CD14-positive monocyte (primary cell): Measurements from ENCODE around the gene GIMAP4. TPM values are rescaled to one million over a fixed set of nuclear protein-coding genes. Genes with fewer than 3 reads are reported as not detected.

ENCODE experiments used
- DNase-seq, 3 donors: peaks; one replicate each; pipeline ENCODE4 v3.0.0-alpha.2; 2011 to 2022
- H2AFZ ChIP-seq: 2 replicates; pipeline ENCODE4 v1.6.0; 2012; ENCODE audit warnings: mild to moderate bottlenecking, low read depth, low read length, inconsistent platforms; ENCODE audit not compliant: insufficient read depth, poor library complexity, severe bottlenecking
- H3K27ac ChIP-seq, 2 donors: 1 replicate in 1 of 2; 2 replicates in 1 of 2; pipeline ENCODE4 v1.5.1; 2012 to 2013; ENCODE audit warnings: low read length in 2 of 2, control low read depth in 1 of 2, inconsistent platforms in 1 of 2, low read depth in 1 of 2, mild to moderate bottlenecking in 1 of 2
- H3K27me3 ChIP-seq, 2 donors: one replicate each; pipeline versions ENCODE4 v1.6.0 to v1.6.1; 2011 to 2013; ENCODE audit warnings: low read length in 2 of 2; ENCODE audit not compliant: control insufficient read depth in 2 of 2, insufficient read depth in 2 of 2
- H3K36me3 ChIP-seq, 2 donors: replicated peaks in 1 of 2; 1 replicate in 1 of 2; 2 replicates in 1 of 2; pipeline versions ENCODE4 v1.5.1 to v1.6.1; 2012 to 2013; ENCODE audit warnings: low read length in 2 of 2, control low read depth in 1 of 2, inconsistent platforms in 1 of 2, mild to moderate bottlenecking in 1 of 2; ENCODE audit not compliant: insufficient read depth in 2 of 2, control insufficient read depth in 1 of 2
- H3K4me1 ChIP-seq, 2 donors: 1 replicate in 1 of 2; 2 replicates in 1 of 2; pipeline versions ENCODE4 v1.5.1 to v1.6.1; 2012 to 2013; ENCODE audit warnings: low read length in 2 of 2, control low read depth in 1 of 2, inconsistent platforms in 1 of 2, mild to moderate bottlenecking in 1 of 2, moderate library complexity in 1 of 2; ENCODE audit not compliant: insufficient read depth in 2 of 2, control insufficient read depth in 1 of 2
- H3K4me2 ChIP-seq: replicated peaks from 2 replicates; pipeline ENCODE3; 2012; ENCODE audit warnings: low read length, moderate library complexity, mild to moderate bottlenecking; ENCODE audit not compliant: poor library complexity, severe bottlenecking; ENCODE audit errors: extremely low read depth
- H3K4me3 ChIP-seq, 3 experiments: fragments of 200-600 bp in 1 of 3; sonication (generic) in 1 of 3; replicated peaks in 1 of 3; 1 replicate in 2 of 3; 2 replicates in 1 of 3; pipeline ENCODE4 v1.5.1; 2011 to 2013; ENCODE audit warnings: low read length in 3 of 3, mild to moderate bottlenecking in 3 of 3, control low read depth in 2 of 3, low read depth in 2 of 3, inconsistent platforms in 1 of 3, moderate library complexity in 1 of 3
- H3K79me2 ChIP-seq: 2 replicates; pipeline ENCODE4 v1.6.0; 2012; ENCODE audit warnings: mild to moderate bottlenecking, control low read depth, inconsistent platforms, low read length, moderate library complexity; ENCODE audit not compliant: insufficient read depth
- H3K9ac ChIP-seq: 2 replicates; pipeline ENCODE4 v1.6.0; 2017; ENCODE audit warnings: low read length, mild to moderate bottlenecking; ENCODE audit not compliant: insufficient read depth, poor library complexity, severe bottlenecking
- H3K9me3 ChIP-seq, 2 donors: replicated peaks in 1 of 2; 1 replicate in 1 of 2; 2 replicates in 1 of 2; pipeline versions ENCODE4 v1.5.1 to v1.6.1; 2012 to 2013; ENCODE audit warnings: low read length in 2 of 2, control low read depth in 1 of 2; ENCODE audit not compliant: control insufficient read depth in 1 of 2, insufficient read depth in 1 of 2
- H4K20me1 ChIP-seq: 2 replicates; pipeline ENCODE4 v1.6.0; 2012; ENCODE audit warnings: mild to moderate bottlenecking, low read length, control low read depth, moderate library complexity; ENCODE audit not compliant: insufficient read depth
- H3K27ac Mint-ChIP-seq, 7 donors: one replicate each; pipeline ENCODE4 v1.8.0; 2020; ENCODE audit warnings: mild to moderate bottlenecking in 7 of 7, mixed read lengths in 7 of 7, moderate library complexity in 6 of 7, inconsistent platforms in 2 of 7
- H3K27me3 Mint-ChIP-seq, 3 donors: one replicate each; pipeline ENCODE4 v1.8.0; 2021 to 2022; ENCODE audit warnings: low read depth in 3 of 3, mild to moderate bottlenecking in 3 of 3, mixed read lengths in 3 of 3, moderate library complexity in 3 of 3, inconsistent platforms in 1 of 3
- H3K36me3 Mint-ChIP-seq, 2 donors: one replicate each; pipeline ENCODE4 v1.8.0; 2020; ENCODE audit warnings: mixed read lengths in 2 of 2, inconsistent platforms in 1 of 2, mild to moderate bottlenecking in 1 of 2
- H3K4me1 Mint-ChIP-seq: one replicate; pipeline ENCODE4 v1.8.0; 2020; ENCODE audit warnings: mild to moderate bottlenecking, mixed read lengths
- H3K4me3 Mint-ChIP-seq, 2 donors: one replicate each; pipeline ENCODE4 v1.8.0; 2020; ENCODE audit warnings: mild to moderate bottlenecking in 2 of 2, mixed read lengths in 2 of 2, moderate library complexity in 1 of 2
- H3K9me3 Mint-ChIP-seq, 7 donors: one replicate each; pipeline ENCODE4 v1.8.0; 2020 to 2022; ENCODE audit warnings: mixed read lengths in 7 of 7, mild to moderate bottlenecking in 6 of 7, moderate library complexity in 6 of 7, inconsistent platforms in 2 of 7
- WGBS: methylation state at CpG from one replicate; pipeline ENCODE4 v1.1.5; 2013; ENCODE audit warnings: missing lambda C conversion rate; ENCODE audit not compliant: insufficient coverage; 5-methylcytosine and 5-hydroxymethylcytosine counted together
- intact Hi-C, 2 donors: fragments of 100-400 bp; cut with micrococcal nuclease; formaldehyde crosslinking; loops; one replicate each; pipeline versions ENCODE4 v1.15.0 to v1.15.1; 2023
- polyA plus RNA-seq, 3 donors: library from polyadenylated mRNA; depleted of rRNA in 1 of 3; unstranded in 2 of 3; stranded (reverse) in 1 of 3; fragments of 300-500 nt in 2 of 3; fragments of >200 nt in 1 of 3; fragmentation: Illumina TruSeq in 2 of 3; gene quantifications; 1 replicate in 2 of 3; 2 replicates in 1 of 3; pipeline ENCODE4 v1.2.3, GENCODE V29; 2012 to 2021
- TF ChIP-seq, protein P1 (sequence below): fragments of 200-600 bp; IDR thresholded peaks from one replicate; pipeline ENCODE4 v1.8.0; 2022; ENCODE audit warnings: antibody characterized with exemption, mild to moderate bottlenecking

The GIMAP4 gene
- polyA plus RNA-seq, 3 donors = 37.3 to 269 (median 167) TPM

GRCh38 chr7:150538259-150538658 lies 28.9 kb upstream of the GIMAP4 start:
- Histone ChIP-seq H3K9ac (no peak overlapping the region), H3K79me2 (no peaks in the 10 kb centered on the region), H3K27me3 (no peaks in the 10 kb centered on the region), H3K36me3 (no peaks in the 10 kb centered on the region), H4K20me1 (no peaks in the 10 kb centered on the region), H3K27ac (no peak overlapping the region), H3K4me3 (no peak overlapping the region), H3K9me3 (peaks cover 50 to 75% of the 10 kb centered on the region in 2 donors), H3K4me2 (no peak overlapping the region), H3K4me1 (no peaks in the 10 kb centered on the region), H2AFZ (no peak overlapping the region)
- peaks cover 0 to 3% (median 0%) of the 10 kb centered on the region in 3 donors for H3K27me3 Mint-ChIP-seq
- TF ChIP-seq, protein P1, sequence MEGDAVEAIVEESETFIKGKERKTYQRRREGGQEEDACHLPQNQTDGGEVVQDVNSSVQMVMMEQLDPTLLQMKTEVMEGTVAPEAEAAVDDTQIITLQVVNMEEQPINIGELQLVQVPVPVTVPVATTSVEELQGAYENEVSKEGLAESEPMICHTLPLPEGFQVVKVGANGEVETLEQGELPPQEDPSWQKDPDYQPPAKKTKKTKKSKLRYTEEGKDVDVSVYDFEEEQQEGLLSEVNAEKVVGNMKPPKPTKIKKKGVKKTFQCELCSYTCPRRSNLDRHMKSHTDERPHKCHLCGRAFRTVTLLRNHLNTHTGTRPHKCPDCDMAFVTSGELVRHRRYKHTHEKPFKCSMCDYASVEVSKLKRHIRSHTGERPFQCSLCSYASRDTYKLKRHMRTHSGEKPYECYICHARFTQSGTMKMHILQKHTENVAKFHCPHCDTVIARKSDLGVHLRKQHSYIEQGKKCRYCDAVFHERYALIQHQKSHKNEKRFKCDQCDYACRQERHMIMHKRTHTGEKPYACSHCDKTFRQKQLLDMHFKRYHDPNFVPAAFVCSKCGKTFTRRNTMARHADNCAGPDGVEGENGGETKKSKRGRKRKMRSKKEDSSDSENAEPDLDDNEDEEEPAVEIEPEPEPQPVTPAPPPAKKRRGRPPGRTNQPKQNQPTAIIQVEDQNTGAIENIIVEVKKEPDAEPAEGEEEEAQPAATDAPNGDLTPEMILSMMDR = no peak
- peaks cover 3% of the 10 kb centered on the region for H3K4me1 Mint-ChIP-seq
- no CpG with 5 or more reads among the region's 2 CpGs for WGBS
- peaks cover 54 to 69% (median 62%) of the 10 kb centered on the region in 7 donors for H3K9me3 Mint-ChIP-seq
- no peak overlapping the region for H3K4me3 Mint-ChIP-seq
- H3K36me3 Mint-ChIP-seq = peaks cover 13 to 22% of the 10 kb centered on the region in 2 donors
- intact Hi-C loops = no loop called here
- no peak for DNase-seq
- no peak overlapping the region for H3K27ac Mint-ChIP-seq

DNA sequence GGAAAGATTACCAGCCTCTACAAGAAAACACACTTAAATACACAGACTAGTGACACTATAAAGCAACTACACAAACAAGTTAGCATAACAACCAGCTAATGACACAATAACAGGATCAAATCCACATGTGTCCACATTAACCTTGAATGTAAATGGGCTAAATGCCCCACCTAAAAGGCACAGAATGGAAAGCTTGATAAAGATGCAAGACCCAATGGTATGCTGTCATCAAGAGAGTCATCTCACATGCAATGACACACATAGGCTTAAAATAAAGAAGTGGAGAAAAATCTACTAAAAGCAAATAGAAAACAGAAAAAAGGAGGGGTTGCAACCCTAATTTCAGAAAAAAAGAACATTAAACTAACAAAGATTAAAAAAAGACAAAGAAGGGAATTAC lies 14.0 kb upstream of the GIMAP4 start:
- H3K9me3 ChIP-seq = peaks cover 20 to 31% of the 10 kb centered on the region in 2 donors
- H3K27me3 ChIP-seq = no peaks in the 10 kb centered on the region
- TF ChIP-seq, protein P1 = no peak
- no peaks in the 10 kb centered on the region for H3K79me2 ChIP-seq
- H3K9ac ChIP-seq = no peak overlapping the region
- no peak overlapping the region for H3K4me2 ChIP-seq
- DNase-seq = no peak
- H3K27me3 Mint-ChIP-seq = peaks cover 0 to 5% (median 0%) of the 10 kb centered on the region in 3 donors
- H3K9me3 Mint-ChIP-seq = peaks cover 25 to 58% (median 47%) of the 10 kb centered on the region in 7 donors
- no peaks in the 10 kb centered on the region for H4K20me1 ChIP-seq
- H3K27ac ChIP-seq = no peak overlapping the region
- H3K4me3 Mint-ChIP-seq = no peak overlapping the region
- H2AFZ ChIP-seq = no peak overlapping the region
- peaks cover 12 to 16% of the 10 kb centered on the region in 2 donors for H3K4me1 ChIP-seq
- H3K27ac Mint-ChIP-seq = no peak overlapping the region
- H3K4me1 Mint-ChIP-seq = peaks cover 23% of the 10 kb centered on the region
- H3K4me3 ChIP-seq = no peak overlapping the region
- H3K36me3 ChIP-seq = no peaks in the 10 kb centered on the region
- H3K36me3 Mint-ChIP-seq = peaks cover 6 to 17% of the 10 kb centered on the region in 2 donors
- intact Hi-C loops = no loop called here
